Sigmoid colon (tissue), 7 donors: ENCODE results near the gene HDAC2. TPM values are rescaled to one million over a fixed set of nuclear protein-coding genes. Genes with fewer than 3 reads are reported as not detected.
"Not testable (repeated sequence)": the region's sequence is repeated elsewhere in the genome, so short reads cannot be mapped to it uniquely, and the experiment has no call there.

Source experiments
- DNase-seq: peaks from one replicate; pipeline ENCODE4 v3.0.0-alpha.2; 2019
- H3K27ac ChIP-seq, 4 donors: fragments of 200-600 bp; sonication (generic); one replicate each; pipeline ENCODE4 v1.5.1; 2016 to 2019; ENCODE audit warnings: mild to moderate bottlenecking in 1 of 4
- H3K27me3 ChIP-seq, 3 donors: fragments of 200-600 bp; sonication (generic); one replicate each; pipeline ENCODE4 v1.5.1; 2019; ENCODE audit warnings: mild to moderate bottlenecking in 1 of 3
- H3K36me3 ChIP-seq, 4 donors: fragments of 200-600 bp; sonication (generic); one replicate each; pipeline ENCODE4 v1.5.1; 2016 to 2019
- H3K4me1 ChIP-seq, 4 donors: fragments of 200-600 bp; sonication (generic); one replicate each; pipeline ENCODE4 v1.5.1; 2017 to 2019
- H3K4me3 ChIP-seq, 4 donors: fragments of 200-600 bp; sonication (generic); one replicate each; pipeline ENCODE4 v1.5.1; 2017 to 2019; ENCODE audit warnings: mild to moderate bottlenecking in 2 of 4, moderate library complexity in 1 of 4
- H3K9me3 ChIP-seq, 4 donors: fragments of 200-600 bp in 3 of 4; sonication (generic) in 3 of 4; one replicate each; pipeline versions ENCODE4 v1.5.1 to v1.6.1; 2013 to 2019
- EP300 ChIP-seq, 4 donors: sonication (generic); formaldehyde crosslinking; IDR thresholded peaks; one replicate each; pipeline ENCODE4 v1.6.1; 2017; ENCODE audit warnings: antibody characterized with exemption in 4 of 4
- POLR2A ChIP-seq, 2 donors: fragments of 450-650 bp; IDR thresholded peaks; one replicate each; pipeline ENCODE4 v1.6.1; 2016; ENCODE audit warnings: antibody characterized with exemption in 2 of 2, mild to moderate bottlenecking in 2 of 2, moderate library complexity in 2 of 2
- POLR2AphosphoS5 ChIP-seq, 4 donors: sonication (generic); formaldehyde crosslinking; IDR thresholded peaks; one replicate each; pipeline ENCODE4 v1.6.1; 2017; ENCODE audit warnings: antibody characterized with exemption in 4 of 4
- WGBS, 2 donors: extraction: QIAGEN DNeasy Blood & Tissue Kit; methylation state at CpG; one replicate each; pipeline ENCODE4 v1.1.7; 2013; 5-methylcytosine and 5-hydroxymethylcytosine counted together
- intact Hi-C: fragments of 100-400 bp; cut with DNase I; formaldehyde crosslinking; loops from one replicate; pipeline ENCODE4 v1.15.1; 2023
- polyA plus RNA-seq, 3 donors: library from polyadenylated mRNA; stranded (reverse); fragments of 200-250 nt; gene quantifications; one replicate each; pipeline ENCODE4 v1.2.3, GENCODE V29; 2013
- total RNA-seq, 4 donors: library from RNA; depleted of rRNA; stranded (reverse); fragments of >200 nt; gene quantifications; one replicate each; pipeline ENCODE4 v1.1.0, GENCODE V29; 2016
- TF ChIP-seq, protein P1 (sequence below), 4 experiments: fragments of 450-650 bp in 3 of 4; fragments of 200-600 bp in 1 of 4; IDR thresholded peaks; one replicate each; pipeline ENCODE4 v1.5.1; 2016 to 2019; ENCODE audit warnings: antibody characterized with exemption in 4 of 4, mild to moderate bottlenecking in 3 of 4, moderate library complexity in 2 of 4
- donor health status: healthy with polysubstance abuse.
- donor health status: Bipolar disorder and iron deficiency.
- donor health status: healthy.

Gene HDAC2
- total and polyA plus RNA-seq, 7 donors, result 44.4 to 71.7 (median 63.7) TPM

DNA sequence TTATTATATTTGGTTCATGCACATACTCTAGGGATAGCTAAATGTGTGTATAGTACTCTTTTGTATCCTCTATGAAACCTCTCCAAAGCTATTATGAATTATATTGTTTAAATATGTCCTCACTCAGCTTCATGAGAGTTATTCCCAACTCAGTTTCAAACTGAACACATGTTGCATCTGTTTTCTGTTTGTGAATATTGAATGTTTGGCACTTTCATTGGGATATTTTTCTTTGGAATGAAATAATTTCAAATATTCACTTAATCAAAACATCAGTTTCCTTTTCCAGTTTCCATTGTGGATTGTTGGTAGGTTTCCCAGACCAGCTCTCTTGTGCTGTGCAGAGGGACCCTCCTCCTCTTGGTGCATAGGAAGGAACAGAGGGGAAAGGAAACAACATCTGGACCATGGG, 46.6 kb downstream of the HDAC2 start:
- Histone ChIP-seq H3K4me1 (peaks cover 0 to 12% (median 9%) of the 10 kb centered on the region in 4 donors), H3K27me3 (no peaks in the 10 kb centered on the region), H3K4me3 (no peak overlapping the region), H3K27ac (no peak overlapping the region), H3K9me3 (no peaks in the 10 kb centered on the region), H3K36me3 (no peaks in the 10 kb centered on the region)
- no peak for DNase-seq
- TF ChIP-seq, protein P1, sequence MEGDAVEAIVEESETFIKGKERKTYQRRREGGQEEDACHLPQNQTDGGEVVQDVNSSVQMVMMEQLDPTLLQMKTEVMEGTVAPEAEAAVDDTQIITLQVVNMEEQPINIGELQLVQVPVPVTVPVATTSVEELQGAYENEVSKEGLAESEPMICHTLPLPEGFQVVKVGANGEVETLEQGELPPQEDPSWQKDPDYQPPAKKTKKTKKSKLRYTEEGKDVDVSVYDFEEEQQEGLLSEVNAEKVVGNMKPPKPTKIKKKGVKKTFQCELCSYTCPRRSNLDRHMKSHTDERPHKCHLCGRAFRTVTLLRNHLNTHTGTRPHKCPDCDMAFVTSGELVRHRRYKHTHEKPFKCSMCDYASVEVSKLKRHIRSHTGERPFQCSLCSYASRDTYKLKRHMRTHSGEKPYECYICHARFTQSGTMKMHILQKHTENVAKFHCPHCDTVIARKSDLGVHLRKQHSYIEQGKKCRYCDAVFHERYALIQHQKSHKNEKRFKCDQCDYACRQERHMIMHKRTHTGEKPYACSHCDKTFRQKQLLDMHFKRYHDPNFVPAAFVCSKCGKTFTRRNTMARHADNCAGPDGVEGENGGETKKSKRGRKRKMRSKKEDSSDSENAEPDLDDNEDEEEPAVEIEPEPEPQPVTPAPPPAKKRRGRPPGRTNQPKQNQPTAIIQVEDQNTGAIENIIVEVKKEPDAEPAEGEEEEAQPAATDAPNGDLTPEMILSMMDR (IDR thresholded peaks at IDR 0.05), result no peak
- TF ChIP-seq POLR2A (IDR thresholded peaks at IDR 0.05), result no peak
- no peak for TF ChIP-seq POLR2AphosphoS5 (IDR thresholded peaks at IDR 0.05)
- TF ChIP-seq EP300 (IDR thresholded peaks at IDR 0.05), result no peak
- intact Hi-C loops, result no loop called here

GRCh38 chr6:113923526-113923925, 47.4 kb downstream of the HDAC2 start:
- H3K4me3 ChIP-seq, result no peak overlapping the region
- peaks cover 0 to 12% (median 9%) of the 10 kb centered on the region in 4 donors for H3K4me1 ChIP-seq
- H3K27ac ChIP-seq, result peak overlapping the region in 1 of 4 donors; percentile 4
- no peaks in the 10 kb centered on the region for H3K27me3 ChIP-seq
- TF ChIP-seq POLR2A (IDR thresholded peaks at IDR 0.05) (no peak), EP300 (IDR thresholded peaks at IDR 0.05) (no peak)
- TF ChIP-seq, protein P1 (IDR thresholded peaks at IDR 0.05), result no peak
- intact Hi-C loops, result no loop called here
- H3K9me3 ChIP-seq, result no peaks in the 10 kb centered on the region
- no peak for DNase-seq
- H3K36me3 ChIP-seq, result no peaks in the 10 kb centered on the region

DNA sequence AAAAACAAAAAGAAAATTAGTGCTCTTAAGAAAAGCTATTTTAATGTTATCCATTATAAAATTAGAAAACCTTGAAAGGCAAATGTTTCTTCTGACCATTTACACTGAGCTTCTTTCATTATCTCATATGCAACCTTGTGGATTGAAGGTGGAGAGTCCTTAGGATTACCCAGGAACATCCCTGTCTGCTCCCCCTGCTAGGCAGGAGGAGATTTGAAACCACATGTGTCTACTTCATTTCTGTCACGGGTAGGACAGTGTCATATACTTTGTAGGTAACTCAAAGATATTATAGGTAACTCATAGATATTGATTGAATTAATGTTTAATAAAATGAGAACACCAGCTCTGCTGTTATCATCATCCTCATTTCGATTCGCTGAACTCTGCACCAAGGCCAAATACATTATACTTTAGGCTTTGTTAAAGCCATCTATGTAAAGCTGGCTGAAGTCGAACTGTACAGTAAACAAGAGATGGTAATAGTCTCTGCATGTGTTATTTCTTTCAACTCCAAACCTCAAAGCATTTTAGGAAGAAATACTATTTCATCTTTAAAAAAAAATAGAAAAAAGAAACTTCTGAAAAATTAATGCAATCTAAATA, 49.5 kb downstream of the HDAC2 start:
- H3K36me3 ChIP-seq, result no peaks in the 10 kb centered on the region
- no peak overlapping the region for H3K27ac ChIP-seq
- H3K27me3 ChIP-seq, result no peaks in the 10 kb centered on the region
- H3K9me3 ChIP-seq, result no peaks in the 10 kb centered on the region
- 86 to 90% methylated on average over 4 of the region's 4 CpGs for whole genome bisulfite sequencing, 2 donors
- H3K4me3 ChIP-seq, result no peak overlapping the region
- intact Hi-C loops, result no loop called here
- no peak for TF ChIP-seq POLR2AphosphoS5 (IDR thresholded peaks at IDR 0.05)
- TF ChIP-seq POLR2A (IDR thresholded peaks at IDR 0.05), result no peak
- H3K4me1 ChIP-seq, result peaks cover 0 to 12% (median 9%) of the 10 kb centered on the region in 4 donors
- no peak for DNase-seq

- DNase-seq, result no peak
These were observed 50.2 kb downstream of the HDAC2 start for GRCh38 chr6:113920663-113921267.

GRCh38 chr6:113910285-113910684, 60.7 kb downstream of the HDAC2 start:
- H3K27me3 ChIP-seq, H3K9me3 ChIP-seq, H3K27ac ChIP-seq, H3K4me3 ChIP-seq, DNase-seq, H3K4me1 ChIP-seq, H3K36me3 ChIP-seq: not testable (repeated sequence)
- WGBS, 2 donors, result 51 to 80% methylated on average over 1 of the region's 1 CpG
- intact Hi-C loops, result loop anchor here (2.0 kb wide), 1 partner anchor 1129 kb away; no protein-coding TSS in a partner anchor

More at GRCh38 chr6:113920663-113921267, 50.2 kb downstream of the HDAC2 start:
- no peak overlapping the region for H3K27ac ChIP-seq
- peaks cover 0 to 12% (median 9%) of the 10 kb centered on the region in 4 donors for H3K4me1 ChIP-seq
- no peaks in the 10 kb centered on the region for H3K36me3 ChIP-seq
- no peaks in the 10 kb centered on the region for H3K27me3 ChIP-seq
- H3K4me3 ChIP-seq, result no peak overlapping the region
- no peaks in the 10 kb centered on the region for H3K9me3 ChIP-seq
- 44 to 47% methylated on average over 3 of the region's 3 CpGs for WGBS, 2 donors
- TF ChIP-seq EP300 (IDR thresholded peaks at IDR 0.05), result no peak
- TF ChIP-seq POLR2AphosphoS5 (IDR thresholded peaks at IDR 0.05), result no peak
- TF ChIP-seq POLR2A (IDR thresholded peaks at IDR 0.05), result no peak
- TF ChIP-seq, protein P1 (IDR thresholded peaks at IDR 0.05), result no peak
- intact Hi-C loops, result no loop called here
